Gastrocnemius medialis (tissue), 4 donors: ENCODE measurements around the gene GPRIN2.
"Not testable (repeated sequence)": the region's sequence is repeated elsewhere in the genome, so short reads cannot be mapped to it uniquely, and the experiment has no call there.

ENCODE experiments used
- POLR2A ChIP-seq, 2 donors: fragments of 450-650 bp; IDR thresholded peaks; one replicate each; pipeline ENCODE4 v1.6.1; 2017; ENCODE audit warnings: antibody characterized with exemption in 2 of 2, mild to moderate bottlenecking in 2 of 2, moderate library complexity in 2 of 2
- TF ChIP-seq, protein P1 (sequence below), 5 experiments: fragments of 450-650 bp in 3 of 5; fragments of 200-600 bp in 2 of 5; sonication (generic) in 2 of 5; IDR thresholded peaks in 4 of 5; conservative IDR thresholded peaks in 1 of 5; 1 replicate in 4 of 5; 2 replicates in 1 of 5; pipeline ENCODE4 v1.5.1; 2016 to 2019; ENCODE audit warnings: antibody characterized with exemption in 5 of 5, mild to moderate bottlenecking in 3 of 5, moderate library complexity in 3 of 5

DNA sequence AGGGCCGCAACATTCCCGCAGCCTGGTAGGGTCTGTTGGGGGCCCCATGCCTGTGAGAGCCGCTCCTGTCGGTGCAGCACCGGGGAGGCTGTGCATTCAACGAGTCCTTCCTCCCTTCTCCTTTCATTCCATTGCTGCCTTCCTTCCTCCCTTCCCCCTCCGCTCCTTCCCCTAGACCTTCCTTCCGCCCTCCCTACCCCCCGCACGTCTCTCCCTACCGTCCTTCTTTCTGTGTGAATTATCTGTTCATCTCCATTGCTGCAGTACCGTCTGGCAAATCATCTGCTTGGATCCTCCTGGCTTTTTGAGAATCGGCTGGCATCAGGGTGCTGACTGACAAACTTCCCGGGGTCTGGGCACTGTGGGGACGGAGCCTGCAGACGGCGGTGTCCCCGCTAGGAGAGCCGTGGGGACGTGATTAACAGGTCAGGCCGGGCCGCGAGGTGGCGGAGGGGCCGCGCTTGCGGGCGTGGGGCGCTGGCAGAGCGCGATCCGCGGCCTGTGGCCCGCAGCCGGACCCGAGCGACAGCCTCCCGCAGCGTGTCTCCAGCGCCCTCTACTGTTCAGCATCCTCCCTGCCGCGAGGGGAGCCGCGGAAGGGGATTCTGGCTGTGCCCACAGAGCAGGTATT lies 41.3 kb upstream of the GPRIN2 start:
- not testable (repeated sequence) for TF ChIP-seq POLR2A (IDR thresholded peaks at IDR 0.05)
- TF ChIP-seq, protein P1, sequence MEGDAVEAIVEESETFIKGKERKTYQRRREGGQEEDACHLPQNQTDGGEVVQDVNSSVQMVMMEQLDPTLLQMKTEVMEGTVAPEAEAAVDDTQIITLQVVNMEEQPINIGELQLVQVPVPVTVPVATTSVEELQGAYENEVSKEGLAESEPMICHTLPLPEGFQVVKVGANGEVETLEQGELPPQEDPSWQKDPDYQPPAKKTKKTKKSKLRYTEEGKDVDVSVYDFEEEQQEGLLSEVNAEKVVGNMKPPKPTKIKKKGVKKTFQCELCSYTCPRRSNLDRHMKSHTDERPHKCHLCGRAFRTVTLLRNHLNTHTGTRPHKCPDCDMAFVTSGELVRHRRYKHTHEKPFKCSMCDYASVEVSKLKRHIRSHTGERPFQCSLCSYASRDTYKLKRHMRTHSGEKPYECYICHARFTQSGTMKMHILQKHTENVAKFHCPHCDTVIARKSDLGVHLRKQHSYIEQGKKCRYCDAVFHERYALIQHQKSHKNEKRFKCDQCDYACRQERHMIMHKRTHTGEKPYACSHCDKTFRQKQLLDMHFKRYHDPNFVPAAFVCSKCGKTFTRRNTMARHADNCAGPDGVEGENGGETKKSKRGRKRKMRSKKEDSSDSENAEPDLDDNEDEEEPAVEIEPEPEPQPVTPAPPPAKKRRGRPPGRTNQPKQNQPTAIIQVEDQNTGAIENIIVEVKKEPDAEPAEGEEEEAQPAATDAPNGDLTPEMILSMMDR (IDR thresholded peaks at IDR 0.05 in 4 of 5, conservative IDR thresholded peaks at IDR 0.05 in 1 of 5): not testable (repeated sequence)
